ENCODE measurements around the gene PDP2. TPM values are rescaled to one million over a fixed set of nuclear protein-coding genes. Genes with fewer than 3 reads are reported as not detected.
A peak's percentile ranks its signal among the peaks of the same experiment; 100 is the strongest.

The PDP2 gene
- total and polyA plus RNA-seq, 10 of the 15 experiments (the other 5 are each of a cell fraction or from before 2014, with no cell fraction given) = 1.9 to 31.1 (median 6.2) TPM

DNA sequence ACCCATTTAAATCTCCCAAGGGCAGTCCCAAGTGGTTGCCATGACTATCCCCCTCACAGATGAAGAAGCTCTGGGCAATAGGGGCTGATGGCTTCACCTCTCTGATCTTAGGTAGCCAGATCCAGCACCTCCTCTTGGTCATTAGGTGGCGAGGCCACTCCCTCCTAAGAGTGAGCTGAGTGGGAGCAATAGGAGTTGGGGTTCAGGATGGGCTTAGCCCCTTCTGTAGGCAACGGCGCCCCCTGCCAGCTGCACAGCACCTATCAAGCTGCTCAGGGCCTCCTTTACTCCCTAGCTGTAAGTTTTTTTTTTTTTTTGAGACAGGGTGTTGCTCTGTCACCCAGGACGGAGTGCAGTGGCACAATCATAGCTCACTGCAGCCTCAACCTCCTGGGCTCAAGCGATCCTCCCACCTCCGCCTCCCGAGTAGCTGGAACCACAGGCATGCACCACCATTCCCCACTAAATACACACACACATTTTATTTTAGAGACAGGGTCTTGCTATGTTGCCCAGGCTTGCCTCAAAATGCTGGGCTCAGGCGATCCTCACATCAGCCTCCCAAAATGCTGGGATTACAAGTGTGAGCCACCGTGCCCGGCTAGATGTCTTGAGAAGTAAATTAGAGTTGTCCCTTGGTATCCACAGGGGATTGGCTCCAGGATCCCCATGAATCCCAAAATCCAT lies 48.5 kb downstream of the PDP2 start (continued):
- TF ChIP-seq, protein P1, sequence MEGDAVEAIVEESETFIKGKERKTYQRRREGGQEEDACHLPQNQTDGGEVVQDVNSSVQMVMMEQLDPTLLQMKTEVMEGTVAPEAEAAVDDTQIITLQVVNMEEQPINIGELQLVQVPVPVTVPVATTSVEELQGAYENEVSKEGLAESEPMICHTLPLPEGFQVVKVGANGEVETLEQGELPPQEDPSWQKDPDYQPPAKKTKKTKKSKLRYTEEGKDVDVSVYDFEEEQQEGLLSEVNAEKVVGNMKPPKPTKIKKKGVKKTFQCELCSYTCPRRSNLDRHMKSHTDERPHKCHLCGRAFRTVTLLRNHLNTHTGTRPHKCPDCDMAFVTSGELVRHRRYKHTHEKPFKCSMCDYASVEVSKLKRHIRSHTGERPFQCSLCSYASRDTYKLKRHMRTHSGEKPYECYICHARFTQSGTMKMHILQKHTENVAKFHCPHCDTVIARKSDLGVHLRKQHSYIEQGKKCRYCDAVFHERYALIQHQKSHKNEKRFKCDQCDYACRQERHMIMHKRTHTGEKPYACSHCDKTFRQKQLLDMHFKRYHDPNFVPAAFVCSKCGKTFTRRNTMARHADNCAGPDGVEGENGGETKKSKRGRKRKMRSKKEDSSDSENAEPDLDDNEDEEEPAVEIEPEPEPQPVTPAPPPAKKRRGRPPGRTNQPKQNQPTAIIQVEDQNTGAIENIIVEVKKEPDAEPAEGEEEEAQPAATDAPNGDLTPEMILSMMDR (IDR thresholded peaks at IDR 0.05 in 2 of 3, conservative IDR thresholded peaks at IDR 0.05 in 1 of 3; ENCODE audit: control insufficient read depth in 2 of 3, extremely low read depth in 1 of 3, insufficient read depth in 1 of 3, low read depth in 3 of 3, low read length in 3 of 3) = peak; percentile 30 to 32 (median 32); a peak in 5 of 6 replicates
- TF ChIP-seq RAD21 (IDR thresholded peaks at IDR 0.05; ENCODE audit: insufficient read depth, low read depth, low read length) = peak; percentile 42
- 0 out of 2 replicates have a peak, but pooled peaks have one; percentile 22 for TF ChIP-seq POLR2A (IDR thresholded peaks at IDR 0.05; ENCODE audit: low read depth, low read length)
- 0 out of 2 replicates have a peak, but pooled peaks have one; percentile 36 for TF ChIP-seq ZNF384 (IDR thresholded peaks at IDR 0.05; ENCODE audit: borderline replicate concordance, low read depth, low read length)
- TF ChIP-seq SMC3 (IDR thresholded peaks at IDR 0.05; ENCODE audit: borderline replicate concordance, low read length) = peak; percentile 29; the same call in 1 of the 2 replicates

DNA sequence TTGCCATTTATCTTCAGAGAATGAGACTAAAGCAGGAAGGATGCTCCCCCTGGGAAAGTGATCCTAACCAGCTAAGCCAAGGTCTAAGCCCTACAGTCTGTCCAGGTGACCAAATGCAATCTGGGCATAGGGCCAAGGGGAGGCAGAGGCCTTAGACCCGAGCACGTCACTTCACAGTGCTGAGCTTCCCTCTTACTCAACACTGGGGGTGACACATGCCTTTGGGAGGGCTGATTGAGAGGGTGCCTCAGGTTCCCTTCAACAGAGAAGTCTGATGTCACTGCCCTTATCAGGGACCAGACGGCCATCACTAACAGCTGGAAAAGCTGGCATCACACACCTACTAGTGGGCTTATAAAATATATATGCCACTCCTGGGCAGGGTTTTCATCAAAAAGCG lies 49.9 kb downstream of the PDP2 start:
- CTCF ChIA-PET = interaction anchor here (1.7 to 2.3 kb wide), 2 partner anchors 24 to 35 kb away, joined by 4 to 10 read pairs; no protein-coding TSS in a partner anchor
- intact Hi-C loops (cut with micrococcal nuclease; ENCODE audit: unreplicated experiment) = no loop called here
- TF ChIP-seq IKZF2 (IDR thresholded peaks at IDR 0.05) = no peak
- no peak for TF ChIP-seq JUND (IDR thresholded peaks at IDR 0.05; ENCODE audit: low read depth, low read length)
- no peak for TF ChIP-seq BCL11A (IDR thresholded peaks at IDR 0.05; ENCODE audit: low read depth, low read length)
- no peak for TF ChIP-seq KDM1A (IDR thresholded peaks at IDR 0.05; ENCODE audit: borderline replicate concordance)
- no peak for TF ChIP-seq BACH1 (IDR thresholded peaks at IDR 0.05; ENCODE audit: borderline replicate concordance)
- TF ChIP-seq CHD4 (IDR thresholded peaks at IDR 0.05) = no peak
- TF ChIP-seq NFIC (IDR thresholded peaks at IDR 0.05; ENCODE audit: low read depth, low read length) = no peak
- no peak for TF ChIP-seq TARDBP (IDR thresholded peaks at IDR 0.05; ENCODE audit: borderline replicate concordance)
- no peak for TF ChIP-seq HDAC6 (IDR thresholded peaks at IDR 0.05; ENCODE audit: unreplicated experiment)
- TF ChIP-seq POU2F2 (IDR thresholded peaks at IDR 0.05; ENCODE audit: borderline replicate concordance, low read depth, low read length) = no peak
- TF ChIP-seq TAF1 (IDR thresholded peaks at IDR 0.05; ENCODE audit: borderline replicate concordance, low read depth, low read length) = no peak
- TF ChIP-seq, protein P2, sequence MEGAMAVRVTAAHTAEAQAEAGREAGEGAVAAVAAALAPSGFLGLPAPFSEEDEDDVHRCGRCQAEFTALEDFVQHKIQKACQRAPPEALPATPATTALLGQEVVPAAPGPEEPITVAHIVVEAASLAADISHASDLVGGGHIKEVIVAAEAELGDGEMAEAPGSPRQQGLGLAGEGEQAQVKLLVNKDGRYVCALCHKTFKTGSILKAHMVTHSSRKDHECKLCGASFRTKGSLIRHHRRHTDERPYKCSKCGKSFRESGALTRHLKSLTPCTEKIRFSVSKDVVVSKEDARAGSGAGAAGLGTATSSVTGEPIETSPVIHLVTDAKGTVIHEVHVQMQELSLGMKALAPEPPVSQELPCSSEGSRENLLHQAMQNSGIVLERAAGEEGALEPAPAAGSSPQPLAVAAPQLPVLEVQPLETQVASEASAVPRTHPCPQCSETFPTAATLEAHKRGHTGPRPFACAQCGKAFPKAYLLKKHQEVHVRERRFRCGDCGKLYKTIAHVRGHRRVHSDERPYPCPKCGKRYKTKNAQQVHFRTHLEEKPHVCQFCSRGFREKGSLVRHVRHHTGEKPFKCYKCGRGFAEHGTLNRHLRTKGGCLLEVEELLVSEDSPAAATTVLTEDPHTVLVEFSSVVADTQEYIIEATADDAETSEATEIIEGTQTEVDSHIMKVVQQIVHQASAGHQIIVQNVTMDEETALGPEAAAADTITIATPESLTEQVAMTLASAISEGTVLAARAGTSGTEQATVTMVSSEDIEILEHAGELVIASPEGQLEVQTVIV (IDR thresholded peaks at IDR 0.05; ENCODE audit: borderline replicate concordance, partially characterized antibody) = no peak
- no peak for TF ChIP-seq MEF2B (IDR thresholded peaks at IDR 0.05; ENCODE audit: partially characterized antibody, poor library complexity, severe bottlenecking)
- TF ChIP-seq POLR2AphosphoS2 (IDR thresholded peaks at IDR 0.05; ENCODE audit: low read depth, low read length) = no peak

More for the DNA sequence above, 49.9 kb downstream of the PDP2 start:
- no peak overlapping the region for H3K4me2 ChIP-seq (ENCODE audit: control insufficient read depth, insufficient read depth)
- in situ Hi-C loops (cut with MboI) = loop anchor here (10.0 kb wide), 1 partner anchor 65 kb away; no protein-coding TSS in a partner anchor
- H3K9me3 ChIP-seq (replicated peaks; ENCODE audit: control insufficient read depth, insufficient read depth, low read length) = no peaks in the 10 kb centered on the region
- no peak overlapping the region for H2AFZ ChIP-seq (ENCODE audit: control insufficient read depth, low read depth, low read length)
- H3K27me3 ChIP-seq (replicated peaks in 1 of 2; ENCODE audit: control insufficient read depth in 2 of 2, insufficient read depth in 2 of 2, low read length in 1 of 2) = no peaks in the 10 kb centered on the region
- ChIA-PET SMC1A (ENCODE audit: uncharacterized antibody, unreplicated experiment) (interaction anchor here (1.1 kb wide), 1 partner anchor 35 kb away, joined by 3 read pairs; no protein-coding TSS in a partner anchor), RAD21 (ENCODE audit: unreplicated experiment) (no interaction called here), POLR2A (no interaction called here)
- DNase-seq (ENCODE audit: low read depth, low spot score) = no peak
- no peak overlapping the region for H3K27ac ChIP-seq (ENCODE audit: control insufficient read depth, insufficient read depth)
- H3K4me3 ChIP-seq = no peak overlapping the region
- no peak for FAIRE-seq
- peaks cover 24% of the 10 kb centered on the region for H3K79me2 ChIP-seq (ENCODE audit: control insufficient read depth, insufficient read depth, low read length)
- 90% methylated on average over 4 of the region's 4 CpGs for WGBS (ENCODE audit: insufficient coverage, insufficient replicate concordance, low lambda C conversion rate, missing lambda C conversion rate)
- no peak overlapping the region for H3K9ac ChIP-seq (ENCODE audit: control insufficient read depth, insufficient read depth, low read length)
- ATAC-seq = no peak
- BruUV-seq (replicated peaks) = no TSS peak
- H3K36me3 ChIP-seq (ENCODE audit: control insufficient read depth in 2 of 2, insufficient read depth in 2 of 2, low read length in 1 of 2) = no peaks in the 10 kb centered on the region
- peaks cover 27% of the 10 kb centered on the region for H3K4me1 ChIP-seq (ENCODE audit: control insufficient read depth, insufficient read depth, low read length)
- H4K20me1 ChIP-seq (ENCODE audit: control insufficient read depth, insufficient read depth) = no peaks in the 10 kb centered on the region

Data from GM12878 (cell line).